D721Med (cell line): ENCODE data around the gene CDC42EP5.

Source experiments
- DNase-seq: peaks from one replicate; pipeline ENCODE4 v3.0.0; 2011; ENCODE audit warnings: low spot score; ENCODE audit not compliant: insufficient read length
- FAIRE-seq: peaks from 2 replicates; lab custom pipeline; 2011; peaks lifted over from hg19 to GRCh38; lab: Jason Lieb, UNC
- CTCF ChIP-seq: IDR thresholded peaks from 2 replicates; pipeline ENCODE4 v1.5.1; 2012; ENCODE audit warnings: mild to moderate bottlenecking, control low read depth; ENCODE audit not compliant: insufficient read depth; ENCODE audit errors: missing control alignments

The CDC42EP5 gene

GRCh38 chr19:54420068-54420382 is 53.1 kb downstream of the CDC42EP5 start:
- no peak for FAIRE-seq
- TF ChIP-seq CTCF, result no peak
- DNase-seq, result no peak

GRCh38 chr19:54418930-54419800 is 53.9 kb downstream of the CDC42EP5 start:
- FAIRE-seq (no peak), DNase-seq (no peak)
- no peak for TF ChIP-seq CTCF

GRCh38 chr19:54418030-54418929 is 54.8 kb downstream of the CDC42EP5 start:
- no peak for TF ChIP-seq CTCF
- FAIRE-seq (no peak), DNase-seq (no peak)

GRCh38 chr19:54416695-54417491 is 56.2 kb downstream of the CDC42EP5 start:
- TF ChIP-seq CTCF, result no peak

GRCh38 chr19:54415901-54416673 is 57.0 kb downstream of the CDC42EP5 start:
- DNase-seq (peak; percentile 24), FAIRE-seq (no peak)
- TF ChIP-seq CTCF, result no peak

More at GRCh38 chr19:54416695-54417491, 56.2 kb downstream of the CDC42EP5 start:
- DNase-seq (no peak), FAIRE-seq (no peak)

- peak; percentile 13 for TF ChIP-seq CTCF
- FAIRE-seq (no peak), DNase-seq (peak; percentile 25)
Observed at GRCh38 chr19:54415208-54415900, 57.7 kb downstream of the CDC42EP5 start, which contains the start of gene TTYH1. Gene TTYH1 (plus strand): TSS chr19:54415464. CDS start chr19:54415553, 89 bp downstream.
